GM12892 (cell line): ENCODE data around the gene PTPRN2.

Experiments
- POLR2A ChIP-seq: IDR thresholded peaks from 2 replicates; pipeline ENCODE4 v1.6.1; 2011; ENCODE audit warnings: low read depth, low read length, control low read depth
- POLR2AphosphoS5 ChIP-seq: IDR thresholded peaks from 2 replicates; pipeline ENCODE4 v1.6.1; 2011; ENCODE audit warnings: low read depth, low read length, control low read depth

- no peak for TF ChIP-seq POLR2A
- no peak for TF ChIP-seq POLR2AphosphoS5
Measured at GRCh38 chr7:158067931-158068482, 519.6 kb downstream of the PTPRN2 start.
